GM18909 (cell line): ENCODE measurements around the gene STX8.

Experiments used
- ATAC-seq: cut with Tn5 transposase; IDR thresholded peaks from one replicate; pipeline ENCODE4 v1.9.1; 2021; ENCODE audit warnings: mild to moderate bottlenecking; ENCODE audit not compliant: unreplicated experiment, poor library complexity

Gene STX8

GRCh38 chr17:9234389-9234945, 341.2 kb downstream of the STX8 start:
- ATAC-seq: no peak

GRCh38 chr17:9233761-9234160, 341.9 kb downstream of the STX8 start:
- no peak for ATAC-seq

DNA sequence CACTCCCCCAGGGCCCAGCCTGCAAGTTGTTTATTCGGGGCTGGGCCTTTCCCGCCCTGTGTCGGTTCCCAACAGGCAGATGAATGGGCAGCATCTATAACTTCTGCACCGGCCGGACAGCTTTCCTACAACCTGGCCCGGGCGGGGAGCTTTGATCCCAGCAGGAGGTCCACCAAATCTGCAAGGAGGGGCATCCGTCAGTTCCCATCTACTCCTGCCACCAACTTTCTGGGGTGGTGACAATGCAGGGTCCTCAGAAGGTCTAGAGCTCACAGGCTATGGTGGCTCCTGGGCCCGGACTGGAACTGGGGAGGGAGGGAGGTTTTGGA, 342.4 kb downstream of the STX8 start:
- no peak for ATAC-seq

DNA sequence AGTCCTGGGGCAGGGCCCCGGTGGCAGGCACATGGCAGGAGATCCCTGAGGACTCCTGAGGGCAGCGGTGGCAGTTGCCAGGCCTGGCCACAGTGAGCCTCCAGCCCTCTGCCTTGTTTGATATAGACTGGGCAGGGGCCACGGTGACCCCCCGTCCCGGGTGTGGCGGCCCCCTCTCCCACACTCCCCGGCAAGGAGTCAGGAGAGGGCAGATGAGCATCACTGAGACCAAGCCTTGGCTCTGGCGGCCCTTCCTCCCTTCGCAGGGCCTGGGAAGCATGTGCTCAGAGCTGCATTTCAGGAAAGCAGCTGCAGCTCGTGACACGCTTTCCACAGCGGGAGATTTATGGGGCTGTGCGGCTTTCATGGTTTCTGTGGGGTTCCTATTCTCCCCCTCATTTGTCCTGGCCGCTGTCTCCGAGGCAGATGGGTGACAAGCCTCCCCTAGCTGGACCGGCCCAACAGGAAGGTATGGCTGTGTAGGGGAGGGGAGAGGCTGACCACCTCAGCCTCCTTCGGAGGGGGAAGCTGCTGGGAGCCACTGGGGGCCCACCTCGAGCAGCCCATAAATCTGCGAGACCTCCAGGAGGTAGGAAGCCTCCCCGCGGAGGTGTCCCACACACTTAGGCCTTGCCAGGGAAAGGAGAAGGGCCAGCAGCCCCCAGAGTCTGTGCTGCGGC, 342.9 kb downstream of the STX8 start:
- ATAC-seq: no peak

- no peak for ATAC-seq
Measured at GRCh38 chr17:9232155-9232475, 343.5 kb downstream of the STX8 start.

DNA sequence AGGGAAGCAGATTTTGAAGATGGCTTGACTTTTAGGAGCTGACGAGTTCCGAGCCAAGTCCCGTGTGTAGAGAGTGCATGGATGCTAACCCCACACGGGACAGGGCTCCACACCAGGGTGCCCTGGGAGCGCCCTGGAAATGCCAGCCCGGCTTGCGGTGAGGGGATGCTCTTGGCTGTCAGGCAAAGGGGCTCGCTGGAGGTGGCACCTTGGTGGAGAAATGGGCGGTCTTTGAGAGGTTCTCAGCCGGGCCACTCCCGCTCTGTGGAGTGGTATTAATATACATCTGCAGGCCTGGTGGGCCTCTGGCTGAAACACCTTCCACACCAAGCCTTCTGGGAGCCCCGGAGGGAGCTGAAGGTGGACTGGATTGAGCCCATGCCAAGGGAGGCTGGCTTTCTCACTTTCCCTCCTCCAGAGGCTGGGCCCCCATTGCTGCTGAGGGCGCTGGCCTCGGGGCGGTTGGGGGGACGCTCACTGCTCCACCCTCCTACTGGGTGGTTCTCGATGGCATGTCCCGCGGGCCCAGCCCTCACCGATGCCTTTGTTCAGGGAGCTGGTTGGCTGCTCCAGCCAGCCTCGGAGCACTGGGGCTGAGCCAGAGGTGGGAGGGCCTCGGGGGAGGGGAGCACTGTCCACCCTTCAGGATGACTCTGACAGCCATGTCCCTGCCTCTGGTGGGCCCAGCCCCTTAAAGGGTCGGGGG, 344.0 kb downstream of the STX8 start:
- ATAC-seq: no peak

GRCh38 chr17:9230861-9231260, 344.8 kb downstream of the STX8 start:
- no peak for ATAC-seq

DNA sequence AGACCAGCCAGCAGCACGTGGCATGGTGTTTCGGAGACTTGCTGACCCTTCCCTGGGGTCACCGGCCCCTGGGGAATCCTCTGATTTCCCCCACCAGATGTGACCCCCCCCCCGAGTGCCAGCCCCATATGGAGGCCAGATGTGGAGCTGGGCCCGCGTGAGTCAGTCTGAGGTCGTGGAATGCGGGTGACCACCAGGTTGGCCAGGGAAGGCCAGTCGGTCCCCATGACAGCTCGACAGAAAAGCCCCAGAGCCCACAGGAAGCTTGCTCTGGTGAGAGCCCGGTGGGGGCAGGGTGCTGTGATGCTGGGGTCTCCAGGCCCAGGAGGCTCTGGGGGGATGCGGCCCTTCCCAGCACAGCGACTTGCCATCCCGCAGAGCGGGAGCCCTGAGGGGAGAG, 345.3 kb downstream of the STX8 start:
- no peak for ATAC-seq

GRCh38 chr17:9229826-9230201, 345.8 kb downstream of the STX8 start:
- ATAC-seq: no peak

GRCh38 chr17:9229160-9229825, 346.3 kb downstream of the STX8 start:
- ATAC-seq: no peak

DNA sequence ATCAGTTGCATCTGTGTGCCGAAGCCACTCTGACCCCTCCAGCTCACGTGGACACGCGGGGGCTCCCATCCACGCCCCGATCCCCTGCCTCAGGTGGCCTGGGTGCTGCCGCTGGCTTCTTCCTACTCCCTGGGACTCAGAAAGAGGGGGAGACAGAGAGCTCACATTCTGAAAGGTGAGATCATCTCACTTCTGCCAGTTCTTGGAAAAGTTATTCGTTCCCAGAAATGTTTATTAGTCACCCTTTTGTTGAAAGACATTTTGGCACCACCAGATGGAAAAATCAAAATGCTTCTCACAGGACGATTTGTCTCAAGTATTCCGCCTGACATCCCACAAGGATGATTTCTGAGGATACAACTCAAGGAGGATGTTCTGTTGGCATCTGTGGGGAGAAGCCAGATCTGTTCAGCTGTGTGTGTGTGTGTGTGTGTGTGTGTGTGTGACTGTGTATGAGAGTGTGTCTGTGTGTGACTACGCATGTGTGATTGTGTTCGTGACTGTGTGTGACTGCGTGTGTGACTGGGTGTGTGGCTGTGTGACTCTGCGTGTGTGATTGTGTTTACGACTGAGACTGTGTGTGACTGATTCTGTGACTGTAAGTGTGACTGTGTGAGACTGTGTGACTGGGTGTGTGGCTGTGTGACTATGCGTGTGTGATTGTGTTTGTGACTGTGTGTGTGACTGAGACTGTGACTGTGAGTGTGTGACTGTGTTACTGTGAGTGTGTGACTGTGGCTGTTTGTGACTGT, 347.0 kb downstream of the STX8 start:
- ATAC-seq: no peak

DNA sequence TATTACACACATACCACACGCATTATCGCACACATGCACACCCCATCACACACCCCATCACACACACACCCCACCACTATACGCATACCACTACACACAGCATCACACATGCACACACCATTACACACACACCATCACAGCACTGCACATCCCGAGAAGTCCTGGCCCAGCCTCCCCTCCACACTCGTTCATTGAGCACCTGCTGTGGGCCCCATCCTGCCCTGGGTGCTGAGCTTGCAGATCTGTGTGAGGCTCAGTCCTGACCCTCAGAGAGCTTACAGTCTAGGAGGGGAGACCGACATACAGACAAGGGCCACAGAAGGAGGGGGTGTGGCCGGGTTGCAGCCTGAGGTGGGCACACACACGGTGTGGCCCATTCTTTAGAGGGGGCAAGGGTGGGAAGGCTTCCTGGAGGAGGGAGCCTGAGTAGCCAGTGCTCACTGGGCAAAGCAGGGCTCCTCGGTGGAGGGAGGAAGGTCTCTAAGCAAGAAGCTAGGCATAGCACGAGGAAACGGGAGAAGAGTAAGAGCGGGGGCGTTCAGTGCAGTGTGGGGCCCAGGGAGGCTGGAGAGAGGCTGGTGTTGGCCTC, 347.7 kb downstream of the STX8 start:
- no peak for ATAC-seq

- no peak for ATAC-seq
Measured at GRCh38 chr17:9226794-9227135, 348.9 kb downstream of the STX8 start.

DNA sequence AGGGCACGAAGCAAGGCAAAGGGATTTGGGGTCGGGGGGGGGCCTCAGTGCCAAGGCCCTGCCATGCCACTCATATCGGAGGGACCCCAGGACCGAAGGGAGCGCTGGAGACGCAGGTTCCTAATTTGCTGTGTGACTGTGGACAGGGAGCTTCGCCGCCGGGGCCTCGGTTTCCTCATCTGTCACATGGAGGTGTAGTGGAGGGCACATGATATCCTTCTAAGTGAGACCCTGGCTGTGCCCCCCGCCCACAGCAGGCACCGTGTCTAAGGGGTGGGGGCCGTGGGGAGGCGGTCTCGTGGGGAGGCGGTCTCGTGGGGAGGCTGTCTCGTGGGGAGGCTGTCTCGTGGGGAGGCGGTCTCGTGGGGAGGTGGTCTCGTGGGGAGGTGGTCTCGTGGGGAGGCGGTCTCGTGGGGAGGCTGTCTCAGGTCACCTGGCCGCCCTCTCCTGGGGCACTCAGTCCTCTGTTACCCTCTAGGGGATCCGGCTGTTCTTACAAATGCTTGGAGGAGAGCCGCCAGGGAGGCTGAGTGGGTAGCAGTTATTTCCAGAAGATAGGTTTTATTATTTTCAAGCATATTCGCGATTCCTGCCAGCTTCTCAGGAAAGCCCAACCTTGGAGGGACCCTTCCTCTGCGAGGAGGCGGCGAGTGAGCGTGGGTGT, 349.4 kb downstream of the STX8 start:
- ATAC-seq: no peak

DNA sequence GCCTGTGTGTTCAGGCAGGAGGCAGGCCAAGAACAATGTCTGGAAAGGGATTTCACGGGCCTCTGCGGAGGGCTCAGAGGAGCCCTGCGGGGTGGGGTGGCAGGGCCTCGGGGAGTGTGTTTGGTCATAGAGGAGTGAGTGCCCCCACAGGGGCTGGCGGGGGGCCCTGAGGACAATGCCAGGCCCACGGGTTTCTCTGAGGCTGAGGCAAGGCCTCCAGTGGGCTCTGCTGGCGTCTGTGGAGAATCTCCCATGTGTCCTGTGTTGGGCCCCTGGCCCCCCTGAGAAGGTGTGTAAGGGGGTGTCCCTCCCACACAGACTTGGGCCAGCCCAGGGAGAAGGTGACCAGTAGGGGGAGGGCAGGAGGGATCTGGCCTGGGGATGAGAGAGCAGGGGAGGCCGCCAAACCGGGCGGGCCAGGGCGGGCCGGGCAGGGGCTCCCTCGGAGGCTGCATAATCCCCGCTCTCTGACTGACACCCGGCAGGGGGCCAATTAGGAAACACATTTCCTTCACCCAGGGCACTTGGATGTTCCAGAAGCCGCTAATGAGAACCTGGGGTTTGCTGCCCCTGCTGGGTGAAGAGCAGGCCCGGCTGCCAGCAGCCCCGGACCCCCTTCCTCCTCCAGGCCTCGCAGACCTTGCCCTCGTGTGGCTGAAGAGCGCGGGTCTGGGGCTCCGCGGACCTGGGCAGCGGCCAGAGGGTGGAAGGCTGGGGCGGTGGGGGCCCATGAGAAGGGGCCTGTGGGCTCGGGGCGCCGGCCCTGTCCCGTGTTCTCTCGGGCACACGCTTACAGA, 350.1 kb downstream of the STX8 start:
- no peak for ATAC-seq

GRCh38 chr17:9224485-9224884, 351.1 kb downstream of the STX8 start:
- no peak for ATAC-seq

DNA sequence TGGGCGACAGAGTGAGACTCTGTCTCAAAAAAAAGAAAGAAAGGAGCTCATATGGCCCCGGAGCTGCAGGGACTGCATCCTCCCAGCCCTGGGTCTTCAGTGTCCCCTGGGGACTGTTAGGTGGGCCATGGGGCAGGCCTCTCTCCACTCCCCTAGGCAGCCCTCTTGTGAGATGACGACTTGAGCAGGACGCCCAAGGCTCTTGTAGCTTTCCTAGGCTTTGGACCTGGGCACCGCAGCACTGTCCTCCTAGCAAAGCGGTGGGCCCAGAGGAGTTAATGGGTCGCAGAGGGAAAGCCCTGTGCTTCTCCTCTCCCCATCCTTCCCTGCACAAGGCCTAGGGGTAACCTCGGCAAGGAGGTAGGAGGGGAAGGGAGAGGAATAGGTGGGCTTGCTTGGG, 352.1 kb downstream of the STX8 start:
- ATAC-seq: no peak

- ATAC-seq: no peak
Measured at GRCh38 chr17:9221922-9222180, 353.8 kb downstream of the STX8 start.

DNA sequence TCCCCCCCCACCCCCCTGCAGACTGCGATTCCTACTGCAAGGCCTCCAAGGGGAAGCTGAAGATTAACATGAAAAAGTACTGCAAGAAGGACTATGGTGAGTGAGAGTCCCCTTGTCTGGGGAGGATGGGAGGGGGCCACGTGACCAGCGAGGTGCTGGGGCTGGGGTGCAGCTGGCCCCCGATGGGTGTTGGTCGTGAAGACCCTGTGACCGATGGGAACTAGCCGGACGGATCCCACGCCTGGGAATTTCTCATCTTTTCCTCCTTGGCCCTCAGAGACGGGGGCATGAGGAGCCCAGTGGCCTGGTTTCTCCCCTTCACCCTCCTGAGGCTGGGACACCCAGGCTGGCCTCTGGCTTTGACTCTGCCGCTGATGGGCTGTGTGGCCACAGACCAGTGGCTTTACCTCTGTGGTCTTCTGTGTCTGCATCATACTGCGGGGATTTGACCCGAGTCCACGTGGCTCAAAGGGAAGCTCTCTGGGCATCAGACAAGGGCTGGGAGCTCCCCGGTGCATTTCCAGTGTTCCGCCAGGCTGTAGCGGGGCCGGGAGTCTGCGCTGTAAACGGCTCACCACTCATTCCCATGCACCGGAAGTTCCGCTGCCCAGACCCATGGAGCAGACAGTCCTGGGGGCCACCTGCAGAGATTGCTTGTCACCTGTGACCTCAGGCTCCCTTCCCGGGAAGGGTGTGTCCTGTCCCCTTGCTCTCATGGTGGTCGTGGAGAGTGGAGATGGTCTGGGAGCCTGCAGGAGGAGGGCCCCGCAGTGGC, 354.3 kb downstream of the STX8 start:
- no peak for ATAC-seq
